H1 (cell line): Measurements from ENCODE around the gene DGKI.

Experiments
- EZH2 ChIP-seq: fragments of 200-600 bp; sonication (generic); IDR thresholded peaks from 2 replicates; pipeline ENCODE4 v1.7.1; 2012; ENCODE audit warnings: low read depth, mild to moderate bottlenecking, moderate library complexity, low read length, inconsistent platforms; ENCODE audit not compliant: severe bottlenecking
- RFX5 ChIP-seq: IDR thresholded peaks from 2 replicates; pipeline ENCODE4 v1.6.1; 2011; ENCODE audit warnings: low read depth, low read length, improper control_type of control experiment, borderline replicate concordance
- TF ChIP-seq, protein P1 (sequence below), 3 experiments: IDR thresholded peaks; 1 replicate in 2 of 3; 2 replicates in 1 of 3; pipeline versions ENCODE4 v1.5.1 to v1.6.1; 2011; ENCODE audit warnings: low read length in 3 of 3, mild to moderate bottlenecking in 3 of 3, inconsistent platforms in 2 of 3, low read depth in 1 of 3, moderate library complexity in 1 of 3; ENCODE audit not compliant: insufficient read depth in 1 of 3; ENCODE audit errors: control extremely low read depth in 1 of 3

DNA sequence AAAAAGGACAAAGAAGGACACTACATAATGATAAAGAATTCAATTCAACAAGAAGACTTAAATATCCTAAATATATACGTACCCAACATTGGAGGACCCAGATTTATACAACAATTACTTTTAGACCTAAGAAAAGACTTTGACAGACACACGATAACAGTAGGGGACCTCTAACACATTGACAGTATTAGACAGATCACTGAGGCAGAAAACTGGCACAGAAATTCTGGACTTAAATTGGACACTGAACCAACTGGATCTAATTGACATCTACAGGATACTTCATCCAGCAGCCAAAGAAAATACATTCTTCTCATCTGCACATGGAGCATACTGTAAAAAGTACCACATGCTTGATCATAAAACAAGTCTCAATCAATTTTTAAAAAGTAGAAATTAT is 103.8 kb downstream of the DGKI start:
- TF ChIP-seq RFX5 (no peak), EZH2 (no peak)
- TF ChIP-seq, protein P1, sequence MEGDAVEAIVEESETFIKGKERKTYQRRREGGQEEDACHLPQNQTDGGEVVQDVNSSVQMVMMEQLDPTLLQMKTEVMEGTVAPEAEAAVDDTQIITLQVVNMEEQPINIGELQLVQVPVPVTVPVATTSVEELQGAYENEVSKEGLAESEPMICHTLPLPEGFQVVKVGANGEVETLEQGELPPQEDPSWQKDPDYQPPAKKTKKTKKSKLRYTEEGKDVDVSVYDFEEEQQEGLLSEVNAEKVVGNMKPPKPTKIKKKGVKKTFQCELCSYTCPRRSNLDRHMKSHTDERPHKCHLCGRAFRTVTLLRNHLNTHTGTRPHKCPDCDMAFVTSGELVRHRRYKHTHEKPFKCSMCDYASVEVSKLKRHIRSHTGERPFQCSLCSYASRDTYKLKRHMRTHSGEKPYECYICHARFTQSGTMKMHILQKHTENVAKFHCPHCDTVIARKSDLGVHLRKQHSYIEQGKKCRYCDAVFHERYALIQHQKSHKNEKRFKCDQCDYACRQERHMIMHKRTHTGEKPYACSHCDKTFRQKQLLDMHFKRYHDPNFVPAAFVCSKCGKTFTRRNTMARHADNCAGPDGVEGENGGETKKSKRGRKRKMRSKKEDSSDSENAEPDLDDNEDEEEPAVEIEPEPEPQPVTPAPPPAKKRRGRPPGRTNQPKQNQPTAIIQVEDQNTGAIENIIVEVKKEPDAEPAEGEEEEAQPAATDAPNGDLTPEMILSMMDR (IDR thresholded peaks at IDR 0.05; ENCODE audit: control extremely low read depth in 1 of 3, insufficient read depth in 1 of 3, low read depth in 1 of 3, low read length in 3 of 3) = no peak
